GM19395 (cell line): Measurements from ENCODE around the gene INTS13.
"Not testable (repeated sequence)": the region's sequence is repeated elsewhere in the genome, so short reads cannot be mapped to it uniquely, and the experiment has no call there.

Experiments used
- ATAC-seq: cut with Tn5 transposase; IDR thresholded peaks from one replicate; pipeline ENCODE4 v1.9.1; 2021; ENCODE audit warnings: mild to moderate bottlenecking, moderate library complexity; ENCODE audit not compliant: unreplicated experiment

Gene INTS13

DNA sequence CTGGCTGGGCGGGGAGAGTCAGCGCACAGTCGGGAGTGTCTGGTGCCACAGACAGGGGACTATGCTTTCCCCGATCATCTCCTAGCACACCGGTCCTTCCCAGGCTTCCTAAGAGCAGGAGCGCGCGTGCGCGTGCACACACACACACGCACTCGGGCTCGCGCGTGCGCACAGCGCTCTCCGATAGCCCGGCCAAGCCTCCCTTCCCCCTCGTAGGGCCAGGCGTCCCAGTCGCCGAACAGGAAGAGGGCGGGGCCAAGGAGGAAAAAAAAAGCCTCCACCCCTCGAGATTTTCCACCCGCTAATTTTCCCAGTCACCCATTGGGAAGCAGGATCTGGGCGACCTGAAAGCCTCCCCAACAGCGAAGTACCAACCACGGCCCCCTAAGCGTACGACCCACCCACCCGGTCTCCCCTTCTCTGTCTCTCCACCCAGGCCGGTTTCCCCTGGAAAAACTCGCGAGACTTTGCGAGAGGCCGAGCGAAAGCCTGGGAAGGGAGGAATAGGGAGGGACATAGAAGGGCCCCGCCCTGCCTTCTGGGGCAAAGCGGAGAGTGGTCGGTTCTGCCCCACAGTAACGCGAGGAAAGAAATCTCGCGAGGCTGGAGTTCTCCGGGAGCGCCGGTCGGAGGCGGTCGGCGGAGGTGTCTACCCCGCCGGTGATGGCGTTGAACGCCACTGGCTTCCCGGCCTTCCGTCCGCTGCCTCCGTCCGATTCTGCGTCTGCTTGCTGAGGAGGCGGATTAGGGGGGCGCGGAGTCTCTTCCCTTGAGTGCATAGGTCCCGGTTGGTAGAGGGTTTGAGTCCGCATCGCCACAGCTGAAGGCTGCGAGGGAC, at the start of gene INTS13, which contains the start of gene FGFR1OP2:
INTS13 (minus strand) TSS at position 119 of the 838 bp plus-strand sequence. CDS start 1,178 bp downstream, outside the sequence.
FGFR1OP2 (plus strand) TSS at position 608 of the 838 bp plus-strand sequence. CDS start 15,689 bp downstream, outside the sequence.
- ATAC-seq, result peak; percentile 83

- no peak for ATAC-seq
Measured at GRCh38 chr12:26982866-26983265, 45.1 kb upstream of the INTS13 start.

GRCh38 chr12:26979733-26980132, 42.0 kb upstream of the INTS13 start:
- ATAC-seq, result no peak

- ATAC-seq, result no peak
Measured at GRCh38 chr12:26978801-26979200, 41.0 kb upstream of the INTS13 start.

- no peak for ATAC-seq
Measured at GRCh38 chr12:26976687-26977086, 38.9 kb upstream of the INTS13 start.

- peak; percentile 98 for ATAC-seq
Measured at GRCh38 chr12:26971963-26972362, 34.2 kb upstream of the INTS13 start.

GRCh38 chr12:26970136-26970535, 32.4 kb upstream of the INTS13 start:
- no peak for ATAC-seq

DNA sequence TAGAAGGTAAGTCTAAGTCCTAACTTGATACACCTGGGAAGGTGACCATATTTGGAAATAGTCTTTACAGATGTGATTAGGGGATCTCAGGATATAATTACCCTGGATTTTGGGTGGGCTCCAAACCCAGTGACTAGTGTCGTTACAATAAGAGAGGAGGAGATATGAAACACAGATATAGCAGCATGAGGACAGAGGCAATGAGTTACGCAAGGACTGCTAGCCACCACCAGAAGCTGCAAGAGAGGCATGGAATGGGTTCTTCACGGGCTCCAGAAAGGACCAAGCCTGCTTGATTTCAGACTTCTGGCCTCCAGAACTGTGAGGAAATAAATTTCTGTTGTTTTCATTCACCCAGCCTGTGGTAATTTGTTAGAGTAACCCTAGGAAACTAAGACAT, 29.1 kb upstream of the INTS13 start:
- ATAC-seq, result no peak

- no peak for ATAC-seq
Measured at GRCh38 chr12:26963413-26963812, 25.6 kb upstream of the INTS13 start.

GRCh38 chr12:26961803-26962202, 24.0 kb upstream of the INTS13 start:
- ATAC-seq, result no peak

- ATAC-seq, result not testable (repeated sequence)
Measured at GRCh38 chr12:26961391-26961790, 23.6 kb upstream of the INTS13 start.

DNA sequence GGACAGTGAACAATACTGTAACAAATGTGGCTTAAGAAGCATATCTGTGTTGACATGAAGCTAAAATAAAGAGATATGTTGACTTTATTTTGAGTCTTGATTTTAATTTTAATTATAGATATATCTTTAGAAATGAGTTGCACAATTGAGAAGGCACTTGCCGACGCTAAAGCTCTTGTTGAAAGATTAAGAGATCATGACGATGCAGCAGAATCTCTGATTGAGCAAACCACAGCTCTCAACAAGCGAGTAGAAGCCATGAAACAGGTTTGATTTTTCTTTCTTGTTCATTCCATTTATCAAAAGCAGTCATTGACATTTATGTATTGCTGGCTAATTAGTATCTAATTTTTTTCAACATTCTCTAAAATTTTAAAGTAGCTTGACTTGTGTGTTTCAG, 16.2 kb upstream of the INTS13 start:
- ATAC-seq, result no peak

DNA sequence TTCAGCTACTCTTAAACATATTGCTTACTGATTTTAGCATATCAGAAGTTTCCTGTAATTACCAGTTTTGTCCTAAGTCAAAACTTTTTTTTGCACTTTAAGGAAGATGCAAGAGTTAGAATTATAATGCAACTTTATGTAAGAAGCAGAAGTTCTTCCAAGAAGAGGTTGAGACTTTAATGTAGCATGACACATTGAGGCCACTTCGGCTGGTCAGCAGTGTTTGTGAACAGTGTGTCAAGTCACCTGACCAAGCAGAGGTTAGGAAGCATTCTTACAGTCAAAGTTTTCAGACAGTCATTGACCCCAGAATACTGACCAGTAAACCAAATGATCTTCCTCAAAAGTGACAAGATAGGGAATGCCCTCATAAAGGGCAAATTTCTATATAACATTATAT, 15.7 kb upstream of the INTS13 start:
- no peak for ATAC-seq

DNA sequence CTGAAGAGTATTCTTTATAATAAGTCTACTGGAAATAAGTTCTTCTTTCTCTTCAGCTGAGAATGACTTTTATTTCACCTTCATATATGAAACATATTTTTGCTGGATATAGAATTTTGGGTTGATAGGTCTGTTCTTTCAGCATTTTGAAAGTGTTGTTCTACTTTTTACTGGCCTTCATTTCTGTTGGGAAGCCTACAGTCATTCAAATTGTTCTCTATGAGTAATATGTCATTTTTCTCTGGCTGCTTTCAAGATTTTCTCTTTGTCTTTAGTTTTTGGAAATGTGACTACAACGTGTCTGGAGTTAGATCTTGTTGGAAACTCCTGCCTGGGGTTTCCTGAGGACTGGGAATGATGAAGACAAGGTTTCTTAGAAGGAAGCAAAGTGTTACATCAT, 10.5 kb upstream of the INTS13 start:
- ATAC-seq, result no peak

DNA sequence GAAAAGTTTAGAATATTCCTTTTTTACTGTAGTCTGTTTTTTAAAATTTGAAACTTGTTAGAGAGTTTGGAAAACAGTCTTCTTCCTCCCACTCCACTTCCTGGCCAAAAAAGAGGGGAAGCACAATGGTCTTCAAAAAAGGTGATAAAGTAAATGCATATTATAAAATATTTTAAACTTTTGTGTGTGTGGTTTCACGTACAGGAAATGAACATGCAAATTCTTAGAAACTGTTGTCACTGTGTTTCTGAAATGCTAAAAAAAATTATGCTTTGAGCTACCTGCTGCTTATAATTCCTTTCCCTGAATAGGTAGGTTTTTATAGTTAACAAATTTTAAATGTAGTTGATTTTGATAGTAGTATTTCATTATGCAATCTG, 3.4 kb upstream of the INTS13 start:
- ATAC-seq, result no peak

- ATAC-seq, result no peak
Measured at GRCh38 chr12:26940516-26941214, 2.9 kb upstream of the INTS13 start.

GRCh38 chr12:26939953-26940352, 2.2 kb upstream of the INTS13 start:
- ATAC-seq, result no peak

GRCh38 chr12:26939192-26939832, 1.5 kb upstream of the INTS13 start:
- ATAC-seq, result no peak

DNA sequence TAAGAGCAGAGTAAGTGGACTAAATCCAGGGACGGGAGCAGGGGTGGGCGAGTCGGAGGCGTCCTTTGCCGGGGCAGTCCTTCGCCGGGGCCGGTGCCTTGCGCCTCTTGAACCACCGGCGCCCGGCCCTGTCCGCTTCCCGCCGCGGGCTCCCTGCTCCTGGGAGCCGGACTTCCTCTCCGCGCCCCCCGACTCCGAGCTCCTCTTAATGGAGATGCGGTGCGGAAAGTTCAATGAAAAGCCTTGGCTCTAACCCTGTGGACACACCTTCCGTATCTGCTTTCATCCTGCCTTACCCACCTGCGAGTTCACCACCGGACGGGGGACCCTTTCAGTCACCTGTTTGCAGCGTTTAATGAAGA, 901 bp upstream of the INTS13 start:
- peak; percentile 21 for ATAC-seq

DNA sequence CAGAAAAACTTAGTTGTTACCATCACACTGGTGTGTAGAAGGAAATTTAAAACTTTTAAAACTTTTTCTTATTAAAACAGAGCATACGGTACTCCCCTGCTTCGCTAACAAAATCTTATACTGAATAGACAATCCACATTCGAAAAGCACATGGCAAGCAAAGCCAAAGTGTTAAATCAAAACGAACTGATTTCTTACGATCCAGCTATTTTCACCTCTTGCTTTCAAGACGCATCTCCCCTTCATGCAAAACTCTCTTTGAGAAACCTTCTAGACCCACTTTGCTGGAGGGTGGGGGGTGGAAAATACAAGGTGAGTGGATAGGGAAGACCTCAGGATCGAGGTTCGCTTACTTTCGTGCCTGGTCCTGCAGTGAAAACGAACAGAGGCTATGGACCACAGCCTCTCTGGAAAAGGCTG, 328 bp downstream of the INTS13 start:
- no peak for ATAC-seq

DNA sequence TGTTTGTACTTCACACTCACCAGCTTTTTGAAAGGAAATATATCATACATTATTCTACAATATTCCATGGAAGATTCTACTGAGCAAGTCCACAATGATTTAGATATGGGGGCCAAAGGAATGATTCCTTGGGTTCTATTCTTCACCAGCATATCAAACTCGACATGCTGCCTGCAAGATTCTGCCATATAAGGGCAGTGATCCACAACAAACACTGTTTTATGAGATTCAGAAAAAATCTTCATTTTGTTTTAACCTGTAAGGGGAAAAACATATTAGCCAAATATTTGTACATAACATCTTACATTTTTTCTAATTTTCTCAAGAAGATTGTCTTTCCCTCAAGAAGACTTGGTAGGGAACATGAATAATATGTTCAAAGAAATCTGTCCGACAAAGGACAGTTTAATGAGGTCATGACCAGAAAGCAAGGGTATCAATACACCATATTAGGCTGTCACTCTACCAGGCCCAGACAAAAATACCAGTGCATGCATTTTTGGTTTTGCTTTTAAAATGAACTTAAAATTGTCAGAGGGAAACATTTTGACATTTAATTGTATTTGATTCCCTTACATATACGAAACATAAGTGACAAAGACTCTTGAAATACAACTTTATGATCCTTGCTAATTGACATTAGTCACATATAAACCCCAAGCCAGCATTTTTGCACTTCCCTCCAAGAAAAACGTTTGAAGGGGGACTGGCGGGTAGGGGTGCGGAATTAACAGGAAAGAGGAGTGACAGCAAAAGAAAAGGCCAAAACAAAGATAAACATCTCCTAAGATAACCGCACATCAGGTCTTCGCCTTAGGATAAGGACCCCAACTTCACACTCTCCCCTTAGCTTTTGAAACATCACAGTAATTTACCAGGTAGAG, 980 bp downstream of the INTS13 start:
- ATAC-seq, result no peak
